ENCODE results near the gene EPB41L4B. TPM values are rescaled to one million over a fixed set of nuclear protein-coding genes. Genes with fewer than 3 reads are reported as not detected.
A peak's percentile ranks its signal among the peaks of the same experiment; 100 is the strongest.

The EPB41L4B gene
- total and polyA plus RNA-seq, 4 donors = 0.63 to 23.0 (median 1.0) TPM

DNA sequence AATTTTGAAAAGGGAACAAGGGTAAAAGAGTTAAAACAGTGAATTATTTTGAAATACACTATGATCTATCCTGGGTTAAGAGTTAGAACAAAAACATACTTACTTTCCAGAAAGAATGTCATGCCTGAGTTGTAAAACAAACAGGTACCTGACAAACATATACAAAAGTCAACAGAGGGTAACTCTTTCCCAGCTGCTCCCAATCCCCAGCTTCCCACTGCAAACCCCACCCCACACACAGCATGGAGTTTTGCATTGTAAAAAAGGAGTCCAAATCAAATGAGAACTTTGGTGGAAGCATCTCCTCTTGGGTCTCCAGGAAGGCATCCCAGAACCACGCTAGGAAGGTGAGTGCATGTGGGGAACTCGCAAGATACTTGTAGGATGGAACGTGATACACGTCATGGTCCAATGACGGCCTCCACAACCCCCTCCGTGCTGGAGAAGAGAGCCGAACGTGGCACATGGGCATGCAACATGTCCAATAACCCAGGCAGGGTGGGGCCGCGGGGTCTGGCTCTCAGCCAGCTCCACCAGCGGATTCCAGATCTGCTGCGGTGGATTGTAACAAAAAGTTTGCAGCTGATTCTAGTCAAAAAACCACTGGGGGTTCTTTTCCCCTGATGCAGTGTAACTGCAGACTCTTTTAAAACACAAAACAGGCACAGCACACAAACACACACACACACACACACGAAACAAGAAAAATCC lies 55.8 kb downstream of the EPB41L4B start:
- 37% methylated on average over 13 of the region's 13 CpGs for WGBS, 2 donors
- intact Hi-C loops (cut with DNase I) = no loop called here
- ATAC-seq (ENCODE audit: low FRiP score) = no peak
- no peak for DNase-seq
- no peaks in the 10 kb centered on the region for H3K36me3 ChIP-seq (ENCODE audit: control insufficient read depth in 1 of 2, insufficient read depth in 2 of 2, low read length in 1 of 2)
- H3K4me1 ChIP-seq (ENCODE audit: control insufficient read depth in 1 of 2, insufficient read depth in 2 of 2, low read length in 2 of 2) = no peaks in the 10 kb centered on the region
- H3K27ac ChIP-seq (ENCODE audit: low read depth in 1 of 2, low read length in 2 of 2) = no peak overlapping the region
- H3K4me3 ChIP-seq (ENCODE audit: low read length in 2 of 2) = no peak overlapping the region
- H3K9me3 ChIP-seq (ENCODE audit: control insufficient read depth, low read length) = no peaks in the 10 kb centered on the region
- peaks cover 0 to 2% of the 10 kb centered on the region in 2 donors for H3K27me3 ChIP-seq (ENCODE audit: control insufficient read depth in 1 of 2, insufficient read depth in 2 of 2, low read length in 1 of 2)

DNA sequence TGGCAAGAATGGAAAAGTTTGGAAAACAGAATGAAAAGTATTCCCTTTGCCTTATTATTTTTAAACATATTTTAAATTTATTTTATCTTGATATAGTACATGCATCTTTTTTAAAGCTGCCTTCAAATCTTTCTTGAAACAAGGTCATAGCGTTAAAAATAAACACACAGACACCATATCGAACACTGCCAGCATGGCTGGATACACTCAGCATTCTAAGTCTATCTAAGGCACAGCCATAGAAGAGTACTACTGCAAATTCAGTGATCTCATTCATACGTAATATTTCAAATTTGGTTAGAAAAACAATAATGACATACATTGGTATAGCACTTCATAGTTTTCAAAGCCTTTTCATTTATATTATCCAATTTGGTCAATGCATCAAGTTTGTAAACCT lies 57.5 kb downstream of the EPB41L4B start:
- H3K27ac ChIP-seq (ENCODE audit: low read depth in 1 of 2, low read length in 2 of 2) = no peak overlapping the region
- no peaks in the 10 kb centered on the region for H3K9me3 ChIP-seq (ENCODE audit: control insufficient read depth, low read length)
- H3K4me3 ChIP-seq (ENCODE audit: low read length in 2 of 2) = no peak overlapping the region
- WGBS, 2 donors = 78 to 81% methylated on average over 3 of the region's 3 CpGs
- H3K4me1 ChIP-seq (ENCODE audit: control insufficient read depth in 1 of 2, insufficient read depth in 2 of 2, low read length in 2 of 2) = no peaks in the 10 kb centered on the region
- intact Hi-C loops (cut with DNase I) = no loop called here
- peaks cover 0 to 2% of the 10 kb centered on the region in 2 donors for H3K27me3 ChIP-seq (ENCODE audit: control insufficient read depth in 1 of 2, insufficient read depth in 2 of 2, low read length in 1 of 2)
- DNase-seq (no peak), ATAC-seq (ENCODE audit: low FRiP score) (no peak)
- no peaks in the 10 kb centered on the region for H3K36me3 ChIP-seq (ENCODE audit: control insufficient read depth in 1 of 2, insufficient read depth in 2 of 2, low read length in 1 of 2)

DNA sequence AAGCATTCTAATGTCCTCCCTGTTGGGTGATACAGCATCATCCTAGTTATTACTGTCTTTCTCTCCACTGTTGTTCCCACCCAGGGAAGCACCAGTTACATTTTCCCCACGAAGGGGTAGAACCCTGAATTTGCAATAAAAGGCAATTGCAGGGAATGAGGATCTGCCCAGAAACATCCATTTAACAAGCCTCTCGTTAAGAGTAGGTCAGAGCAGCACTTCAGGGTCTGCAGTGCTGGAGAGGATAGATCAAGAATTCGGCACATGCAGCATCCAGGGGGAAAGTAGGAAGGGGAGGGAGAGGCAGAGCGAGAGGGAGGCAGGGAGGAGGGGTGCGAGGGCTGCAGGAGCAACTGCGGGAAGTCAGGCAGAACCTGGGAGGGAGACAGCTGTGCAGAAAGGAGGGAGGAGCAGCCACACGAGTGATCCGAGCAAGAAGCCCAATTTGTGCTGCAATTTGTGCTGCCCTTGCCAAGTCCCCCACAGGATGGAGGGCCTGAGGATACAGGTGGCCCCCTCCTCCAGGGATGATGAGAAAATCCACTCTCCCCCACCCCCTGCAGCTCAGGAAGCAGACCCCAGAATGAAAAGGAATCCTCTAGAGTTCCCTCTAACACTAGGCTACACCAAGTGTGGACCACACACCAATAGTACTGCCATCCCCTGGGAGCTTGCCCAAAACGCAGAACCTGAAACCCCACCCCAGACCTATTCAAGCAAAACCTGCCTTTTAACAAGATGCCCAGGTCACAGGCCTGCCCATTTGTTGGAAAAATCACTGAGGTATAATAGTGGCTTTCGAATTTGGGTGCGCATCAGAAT lies 62.2 kb downstream of the EPB41L4B start:
- WGBS, 2 donors = 76 to 78% methylated on average over 11 of the region's 11 CpGs
- Histone ChIP-seq H3K27ac (ENCODE audit: low read depth in 1 of 2, low read length in 2 of 2) (no peak overlapping the region), H3K36me3 (ENCODE audit: control insufficient read depth in 1 of 2, insufficient read depth in 2 of 2, low read length in 1 of 2) (no peaks in the 10 kb centered on the region), H3K27me3 (ENCODE audit: control insufficient read depth in 1 of 2, insufficient read depth in 2 of 2, low read length in 1 of 2) (no peaks in the 10 kb centered on the region), H3K4me3 (ENCODE audit: low read length in 2 of 2) (no peak overlapping the region), H3K4me1 (ENCODE audit: control insufficient read depth in 1 of 2, insufficient read depth in 2 of 2, low read length in 2 of 2) (no peaks in the 10 kb centered on the region), H3K9me3 (ENCODE audit: control insufficient read depth, low read length) (no peaks in the 10 kb centered on the region)
- DNase-seq = no peak
- ATAC-seq (ENCODE audit: low FRiP score) = no peak
- intact Hi-C loops (cut with DNase I) = no loop called here

DNA sequence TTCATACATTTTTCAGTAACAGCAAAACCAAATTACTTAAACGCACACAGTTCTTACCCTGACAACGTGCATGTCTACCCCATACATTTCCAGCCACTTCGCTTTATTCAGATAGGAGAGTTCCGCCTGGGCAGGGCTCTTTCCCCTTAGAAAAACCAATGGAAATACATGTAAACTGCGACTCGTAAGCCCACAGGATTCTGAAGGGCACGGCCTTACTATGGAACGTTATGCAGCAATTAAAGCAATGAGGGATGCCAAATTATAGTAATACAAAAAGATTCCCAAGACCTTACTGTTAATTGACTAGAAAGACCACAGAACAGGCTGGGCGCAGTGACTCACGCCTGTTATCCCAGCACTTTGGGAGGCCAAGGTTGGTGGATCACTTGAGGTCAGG lies 64.5 kb downstream of the EPB41L4B start:
- DNase-seq (no peak), ATAC-seq (ENCODE audit: low FRiP score) (no peak)
- Histone ChIP-seq H3K27ac (ENCODE audit: low read depth in 1 of 2, low read length in 2 of 2) (no peak overlapping the region), H3K27me3 (ENCODE audit: control insufficient read depth in 1 of 2, insufficient read depth in 2 of 2, low read length in 1 of 2) (no peaks in the 10 kb centered on the region), H3K4me1 (ENCODE audit: control insufficient read depth in 1 of 2, insufficient read depth in 2 of 2, low read length in 2 of 2) (peaks cover 0 to 3% of the 10 kb centered on the region in 2 donors), H3K9me3 (ENCODE audit: control insufficient read depth, low read length) (no peaks in the 10 kb centered on the region), H3K4me3 (ENCODE audit: low read length in 2 of 2) (no peak overlapping the region), H3K36me3 (ENCODE audit: control insufficient read depth in 1 of 2, insufficient read depth in 2 of 2, low read length in 1 of 2) (no peaks in the 10 kb centered on the region)
- intact Hi-C loops (cut with DNase I) = no loop called here
- WGBS, 2 donors = 96 to 98% methylated on average over 10 of the region's 10 CpGs

DNA sequence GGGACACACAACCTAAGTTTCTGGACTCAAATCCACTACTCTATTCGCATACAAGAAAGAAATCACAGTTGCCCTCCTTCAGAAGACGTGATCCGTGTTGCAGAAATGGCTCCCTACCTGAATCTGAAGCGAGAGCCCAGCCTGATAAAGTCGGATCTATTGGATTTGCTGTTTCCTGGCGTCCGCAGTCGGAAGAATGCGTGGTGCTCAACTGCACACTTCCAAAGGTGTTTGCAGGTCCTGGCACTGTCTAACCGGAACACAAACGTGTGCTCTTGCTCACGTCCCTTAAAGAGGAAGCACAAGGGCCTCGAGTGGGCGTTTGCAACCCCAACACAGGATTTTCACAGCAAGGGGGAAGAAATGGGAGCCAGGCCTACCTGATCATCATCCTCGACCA lies 65.5 kb downstream of the EPB41L4B start:
- WGBS, 2 donors = 96% methylated on average over 15 of the region's 15 CpGs
- Histone ChIP-seq H3K4me3 (ENCODE audit: low read length in 2 of 2) (no peak overlapping the region), H3K27ac (ENCODE audit: low read depth in 1 of 2, low read length in 2 of 2) (no peak overlapping the region), H3K36me3 (ENCODE audit: control insufficient read depth in 1 of 2, insufficient read depth in 2 of 2, low read length in 1 of 2) (no peaks in the 10 kb centered on the region), H3K9me3 (ENCODE audit: control insufficient read depth, low read length) (no peaks in the 10 kb centered on the region), H3K27me3 (ENCODE audit: control insufficient read depth in 1 of 2, insufficient read depth in 2 of 2, low read length in 1 of 2) (no peaks in the 10 kb centered on the region), H3K4me1 (ENCODE audit: control insufficient read depth in 1 of 2, insufficient read depth in 2 of 2, low read length in 2 of 2) (peaks cover 0 to 3% of the 10 kb centered on the region in 2 donors)
- intact Hi-C loops (cut with DNase I) = no loop called here
- DNase-seq (no peak), ATAC-seq (ENCODE audit: low FRiP score) (no peak)

DNA sequence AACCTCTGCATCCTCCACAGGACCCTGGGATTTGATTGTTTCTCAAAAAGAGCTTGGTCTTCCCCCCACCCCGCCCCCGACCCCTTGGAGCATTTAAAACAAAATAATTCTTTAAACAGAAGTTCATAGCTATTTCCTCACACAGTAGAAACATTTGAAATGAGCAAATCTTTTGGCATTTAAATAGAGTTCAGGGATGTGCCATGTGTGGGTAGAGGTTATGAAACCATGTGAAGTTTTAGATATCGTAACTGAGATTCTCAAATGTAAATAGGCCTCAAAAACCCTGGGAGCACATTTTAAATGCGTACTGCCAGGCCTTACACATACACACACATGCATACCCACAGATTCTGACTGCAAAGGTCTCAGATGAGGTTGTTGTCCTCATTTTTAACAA lies 66.5 kb downstream of the EPB41L4B start:
- peaks cover 0 to 3% of the 10 kb centered on the region in 2 donors for H3K4me1 ChIP-seq (ENCODE audit: control insufficient read depth in 1 of 2, insufficient read depth in 2 of 2, low read length in 2 of 2)
- no peak overlapping the region for H3K4me3 ChIP-seq (ENCODE audit: low read length in 2 of 2)
- no peaks in the 10 kb centered on the region for H3K9me3 ChIP-seq (ENCODE audit: control insufficient read depth, low read length)
- intact Hi-C loops (cut with DNase I) = no loop called here
- peak overlapping the region in 1 of 2 donors; percentile 39 for H3K27ac ChIP-seq (ENCODE audit: low read depth in 1 of 2, low read length in 2 of 2)
- 33 to 40% methylated on average over 4 of the region's 4 CpGs for WGBS, 2 donors
- no peak for ATAC-seq (ENCODE audit: low FRiP score)
- no peaks in the 10 kb centered on the region for H3K36me3 ChIP-seq (ENCODE audit: control insufficient read depth in 1 of 2, insufficient read depth in 2 of 2, low read length in 1 of 2)
- DNase-seq = no peak
- H3K27me3 ChIP-seq (ENCODE audit: control insufficient read depth in 1 of 2, insufficient read depth in 2 of 2, low read length in 1 of 2) = no peaks in the 10 kb centered on the region

DNA sequence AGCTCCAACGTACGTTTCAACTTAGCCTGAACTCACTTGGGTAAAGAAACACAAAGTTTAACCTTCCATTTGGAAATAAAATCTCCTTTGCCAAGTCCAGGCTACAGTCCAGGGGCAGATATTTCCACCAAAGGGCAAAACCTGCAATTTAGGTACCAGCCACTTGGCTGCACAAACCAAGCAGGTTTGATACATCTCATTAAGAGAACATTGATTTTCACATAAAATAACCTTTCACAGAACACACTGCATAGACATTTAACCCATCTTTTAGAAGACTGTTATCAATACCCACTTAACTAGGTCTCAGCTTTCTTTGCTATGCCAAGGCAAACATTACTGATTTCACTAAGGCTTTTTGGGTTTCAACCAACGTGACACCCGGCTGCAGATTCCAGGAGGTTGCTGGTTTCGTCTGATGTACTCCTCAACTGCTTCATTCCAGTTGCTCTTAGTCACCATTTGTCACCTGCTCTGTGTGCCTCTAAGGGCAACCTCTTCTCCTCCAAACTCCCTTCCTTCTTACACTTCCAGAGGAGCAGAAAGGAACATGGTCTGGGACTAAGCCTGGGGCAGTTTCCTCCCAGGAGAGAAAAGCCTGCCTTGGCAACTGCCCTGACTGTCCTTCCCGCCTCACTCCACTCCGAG lies 67.1 kb downstream of the EPB41L4B start:
- 9 to 10% methylated on average over 7 of the region's 7 CpGs for WGBS, 2 donors
- Histone ChIP-seq H3K4me1 (ENCODE audit: control insufficient read depth in 1 of 2, insufficient read depth in 2 of 2, low read length in 2 of 2) (peaks cover 0 to 3% of the 10 kb centered on the region in 2 donors), H3K36me3 (ENCODE audit: control insufficient read depth in 1 of 2, insufficient read depth in 2 of 2, low read length in 1 of 2) (no peaks in the 10 kb centered on the region), H3K27ac (ENCODE audit: low read depth in 1 of 2, low read length in 2 of 2) (peak overlapping the region in 1 of 2 donors; percentile 39), H3K9me3 (ENCODE audit: control insufficient read depth, low read length) (no peaks in the 10 kb centered on the region), H3K27me3 (ENCODE audit: control insufficient read depth in 1 of 2, insufficient read depth in 2 of 2, low read length in 1 of 2) (no peaks in the 10 kb centered on the region), H3K4me3 (ENCODE audit: low read length in 2 of 2) (no peak overlapping the region)
- DNase-seq (peak in 1 of 2 donors; percentile 52), ATAC-seq (ENCODE audit: low FRiP score) (peak; percentile 42)
- intact Hi-C loops (cut with DNase I) = no loop called here

DNA sequence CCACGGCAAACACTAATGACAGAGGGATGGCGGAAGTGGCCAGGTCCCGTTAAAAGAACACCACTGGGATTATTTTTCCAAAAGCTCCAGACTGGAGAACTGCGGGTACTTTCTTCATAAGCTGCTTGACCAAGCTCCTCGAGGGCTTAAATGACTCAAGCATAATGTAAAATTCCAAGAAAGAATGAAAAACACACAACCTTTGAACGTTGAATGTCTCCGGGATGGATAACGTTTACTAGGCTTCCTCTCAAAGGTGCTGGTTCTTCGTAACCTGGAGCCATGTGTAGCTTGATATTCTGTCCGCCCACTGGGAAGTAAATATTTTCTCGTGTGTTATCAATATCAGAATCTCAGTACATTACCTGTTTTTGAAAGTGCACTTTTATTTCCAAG lies 67.6 kb downstream of the EPB41L4B start:
- H3K27me3 ChIP-seq (ENCODE audit: control insufficient read depth in 1 of 2, insufficient read depth in 2 of 2, low read length in 1 of 2) = no peaks in the 10 kb centered on the region
- H3K27ac ChIP-seq (ENCODE audit: low read depth in 1 of 2, low read length in 2 of 2) = no peak overlapping the region
- H3K4me1 ChIP-seq (ENCODE audit: control insufficient read depth in 1 of 2, insufficient read depth in 2 of 2, low read length in 2 of 2) = peaks cover 0 to 3% of the 10 kb centered on the region in 2 donors
- DNase-seq (no peak), ATAC-seq (ENCODE audit: low FRiP score) (no peak)
- H3K36me3 ChIP-seq (ENCODE audit: control insufficient read depth in 1 of 2, insufficient read depth in 2 of 2, low read length in 1 of 2) = no peaks in the 10 kb centered on the region
- intact Hi-C loops (cut with DNase I) = no loop called here
- WGBS, 2 donors = 68 to 76% methylated on average over 11 of the region's 11 CpGs
- H3K9me3 ChIP-seq (ENCODE audit: control insufficient read depth, low read length) = no peaks in the 10 kb centered on the region
- no peak overlapping the region for H3K4me3 ChIP-seq (ENCODE audit: low read length in 2 of 2)

Measured in aorta (tissue), 5 donors.